ENCODE data around the gene XKRX.

DNA sequence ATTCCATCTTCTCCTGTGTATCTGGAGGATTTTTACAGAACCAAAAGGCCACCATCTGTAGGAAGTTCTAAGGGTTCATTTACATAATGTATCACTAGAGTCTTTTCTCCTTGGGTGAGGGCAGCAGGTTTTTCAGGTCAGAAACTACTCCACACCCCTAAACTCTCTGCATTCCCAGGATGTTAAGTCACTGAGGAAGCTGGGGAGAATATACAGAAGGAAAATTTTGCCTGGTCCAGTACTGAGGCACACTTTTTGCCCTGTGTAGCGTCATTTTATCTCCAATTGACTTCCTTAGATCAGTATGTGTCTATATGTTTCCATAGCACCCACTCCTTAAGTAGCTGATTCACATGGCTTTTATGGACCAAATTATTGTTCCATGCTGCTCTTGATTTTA lies 17.0 kb downstream of the XKRX start:
- no peak for TF ChIP-seq EZH2 (IDR thresholded peaks at IDR 0.05; ENCODE audit: low read length, unreplicated experiment)
- TF ChIP-seq, protein P1, sequence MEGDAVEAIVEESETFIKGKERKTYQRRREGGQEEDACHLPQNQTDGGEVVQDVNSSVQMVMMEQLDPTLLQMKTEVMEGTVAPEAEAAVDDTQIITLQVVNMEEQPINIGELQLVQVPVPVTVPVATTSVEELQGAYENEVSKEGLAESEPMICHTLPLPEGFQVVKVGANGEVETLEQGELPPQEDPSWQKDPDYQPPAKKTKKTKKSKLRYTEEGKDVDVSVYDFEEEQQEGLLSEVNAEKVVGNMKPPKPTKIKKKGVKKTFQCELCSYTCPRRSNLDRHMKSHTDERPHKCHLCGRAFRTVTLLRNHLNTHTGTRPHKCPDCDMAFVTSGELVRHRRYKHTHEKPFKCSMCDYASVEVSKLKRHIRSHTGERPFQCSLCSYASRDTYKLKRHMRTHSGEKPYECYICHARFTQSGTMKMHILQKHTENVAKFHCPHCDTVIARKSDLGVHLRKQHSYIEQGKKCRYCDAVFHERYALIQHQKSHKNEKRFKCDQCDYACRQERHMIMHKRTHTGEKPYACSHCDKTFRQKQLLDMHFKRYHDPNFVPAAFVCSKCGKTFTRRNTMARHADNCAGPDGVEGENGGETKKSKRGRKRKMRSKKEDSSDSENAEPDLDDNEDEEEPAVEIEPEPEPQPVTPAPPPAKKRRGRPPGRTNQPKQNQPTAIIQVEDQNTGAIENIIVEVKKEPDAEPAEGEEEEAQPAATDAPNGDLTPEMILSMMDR (conservative IDR thresholded peaks at IDR 0.05; ENCODE audit: low read depth, low read length) = no peak
- TF ChIP-seq EZH2phosphoT487 (IDR thresholded peaks at IDR 0.05; ENCODE audit: borderline replicate concordance, low read length) = no peak

All from PC-3 (cell line).